Mesenchymal stem cell (in vitro differentiated cells and primary cell): ENCODE measurements around the gene TAF11.

Source experiments
- DNase-seq: peaks from one replicate; pipeline ENCODE4 v3.0.0-alpha.2; 2013
- H2AFZ ChIP-seq: one replicate; pipeline ENCODE4 v1.6.1; 2013; ENCODE audit warnings: low read depth, mild to moderate bottlenecking, control low read depth, inconsistent platforms, low read length, moderate library complexity
- H2AK5ac ChIP-seq: 2 replicates; pipeline ENCODE4 v1.6.1; 2013; ENCODE audit warnings: low read length, moderate library complexity, mild to moderate bottlenecking, inconsistent platforms; ENCODE audit not compliant: severe bottlenecking
- H2BK120ac ChIP-seq: one replicate; pipeline ENCODE4 v1.6.1; 2013; ENCODE audit warnings: low read depth, mild to moderate bottlenecking, inconsistent platforms, low read length, moderate library complexity
- H2BK12ac ChIP-seq, 2 experiments: one replicate each; pipeline ENCODE4 v1.6.1; 2013; ENCODE audit warnings: inconsistent platforms in 2 of 2, low read length in 2 of 2, mild to moderate bottlenecking in 2 of 2, moderate library complexity in 2 of 2, control low read depth in 1 of 2
- H2BK15ac ChIP-seq: one replicate; pipeline ENCODE4 v1.6.1; 2013; ENCODE audit warnings: mild to moderate bottlenecking, low read depth, inconsistent platforms; ENCODE audit not compliant: poor library complexity, severe bottlenecking
- H2BK5ac ChIP-seq: 2 replicates; pipeline ENCODE4 v1.6.1; 2013; ENCODE audit warnings: low read depth, mild to moderate bottlenecking, low read length, control low read depth, inconsistent platforms; ENCODE audit not compliant: poor library complexity, severe bottlenecking
- H3K14ac ChIP-seq, 2 experiments: one replicate each; pipeline ENCODE4 v1.6.1; 2013; ENCODE audit warnings: inconsistent platforms in 2 of 2, low read length in 2 of 2, control low read depth in 1 of 2, mild to moderate bottlenecking in 1 of 2, moderate library complexity in 1 of 2
- H3K18ac ChIP-seq, 2 experiments: one replicate each; pipeline ENCODE4 v1.6.1; 2013; ENCODE audit warnings: inconsistent platforms in 2 of 2, low read length in 2 of 2, control low read depth in 1 of 2, low read depth in 1 of 2, mild to moderate bottlenecking in 1 of 2
- H3K23ac ChIP-seq, 2 experiments: one replicate each; pipeline ENCODE4 v1.6.1; 2013; ENCODE audit warnings: inconsistent platforms in 2 of 2, low read length in 2 of 2, mild to moderate bottlenecking in 2 of 2, moderate library complexity in 2 of 2, control low read depth in 1 of 2
- H3K27ac ChIP-seq: 2 replicates; pipeline ENCODE4 v1.5.1; 2013; ENCODE audit warnings: mild to moderate bottlenecking, moderate library complexity, low read length, control low read depth, inconsistent platforms; ENCODE audit not compliant: poor library complexity, severe bottlenecking
- H3K27me3 ChIP-seq, 2 experiments: 2 replicates each; pipeline versions ENCODE4 v1.6.1 to v1.7.0; 2013; ENCODE audit warnings: low read length in 2 of 2, mild to moderate bottlenecking in 2 of 2, moderate library complexity in 2 of 2, control low read depth in 1 of 2, inconsistent platforms in 1 of 2; ENCODE audit not compliant: control insufficient read depth in 1 of 2, insufficient read depth in 1 of 2
- H3K36me3 ChIP-seq, 2 experiments: 2 replicates each; pipeline versions ENCODE4 v1.6.1 to v1.7.0; 2013; ENCODE audit warnings: low read length in 2 of 2, control low read depth in 1 of 2, inconsistent platforms in 1 of 2, low read depth in 1 of 2, mild to moderate bottlenecking in 1 of 2; ENCODE audit not compliant: insufficient read depth in 2 of 2, control insufficient read depth in 1 of 2
- H3K4ac ChIP-seq, 2 experiments: one replicate each; pipeline ENCODE4 v1.6.1; 2013; ENCODE audit warnings: inconsistent platforms in 2 of 2, low read length in 2 of 2, mild to moderate bottlenecking in 2 of 2, moderate library complexity in 2 of 2, control low read depth in 1 of 2, low read depth in 1 of 2
- H3K4me1 ChIP-seq: 2 replicates; pipeline ENCODE4 v1.6.1; 2013; ENCODE audit warnings: low read depth, low read length, control low read depth; ENCODE audit not compliant: control insufficient read depth, insufficient read depth
- H3K4me2 ChIP-seq: 2 replicates; pipeline ENCODE4 v1.6.1; 2013; ENCODE audit warnings: low read length, mild to moderate bottlenecking, inconsistent platforms; ENCODE audit not compliant: poor library complexity, severe bottlenecking
- H3K4me3 ChIP-seq, 2 experiments: 2 replicates each; pipeline versions ENCODE4 v1.5.1 to v1.7.0; 2013; ENCODE audit warnings: low read length in 2 of 2, mild to moderate bottlenecking in 2 of 2, control low read depth in 1 of 2, low read depth in 1 of 2; ENCODE audit not compliant: insufficient read depth in 1 of 2
- H3K79me1 ChIP-seq: replicated peaks from 2 replicates; pipeline ENCODE4 v1.6.1; 2013; ENCODE audit warnings: mild to moderate bottlenecking, control low read depth, low read length, inconsistent platforms; ENCODE audit not compliant: poor library complexity, severe bottlenecking
- H3K9ac ChIP-seq: 2 replicates; pipeline ENCODE4 v1.7.0; 2013; ENCODE audit warnings: mild to moderate bottlenecking, low read length, moderate library complexity
- H3K9me3 ChIP-seq: 2 replicates; pipeline ENCODE4 v1.7.0; 2013; ENCODE audit warnings: mild to moderate bottlenecking, low read length; ENCODE audit not compliant: control insufficient read depth
- H4K8ac ChIP-seq: one replicate; pipeline ENCODE4 v1.6.1; 2013; ENCODE audit warnings: inconsistent platforms, mild to moderate bottlenecking, low read length, moderate library complexity
- H4K91ac ChIP-seq: one replicate; pipeline ENCODE4 v1.6.1; 2013; ENCODE audit warnings: mild to moderate bottlenecking, low read length, inconsistent platforms
- WGBS: methylation state at CpG from one replicate; pipeline ENCODE4 v1.1.7; 2013; ENCODE audit warnings: mixed read lengths; 5-methylcytosine and 5-hydroxymethylcytosine counted together

Gene TAF11

GRCh38 chr6:34832942-34833341, 54.9 kb downstream of the TAF11 start:
- Histone ChIP-seq H4K91ac (no peak overlapping the region), H2AK5ac (no peak overlapping the region), H2AFZ (no peak overlapping the region), H4K8ac (no peak overlapping the region), H3K4ac (no peak overlapping the region), H3K4me2 (no peak overlapping the region), H3K36me3 (peaks cover 6 to 14% of the 10 kb centered on the region in 2 experiments), H2BK120ac (no peak overlapping the region), H3K4me3 (no peak overlapping the region), H3K27me3 (no peaks in the 10 kb centered on the region), H3K18ac (no peak overlapping the region), H3K9me3 (no peaks in the 10 kb centered on the region), H3K14ac (no peak overlapping the region), H3K4me1 (peaks cover 2% of the 10 kb centered on the region), H2BK5ac (no peak overlapping the region), H3K79me1 (no peaks in the 10 kb centered on the region), H2BK15ac (no peak overlapping the region), H3K23ac (no peak overlapping the region), H3K9ac (no peak overlapping the region), H2BK12ac (no peak overlapping the region), H3K27ac (no peak overlapping the region)
- 100% methylated on average over 1 of the region's 1 CpG for WGBS
- DNase-seq, result no peak

GRCh38 chr6:34829137-34829536, 58.7 kb downstream of the TAF11 start:
- Histone ChIP-seq H2AFZ (no peak overlapping the region), H3K27me3 (no peaks in the 10 kb centered on the region), H3K36me3 (peaks cover 3 to 6% of the 10 kb centered on the region in 2 experiments), H3K4me1 (no peaks in the 10 kb centered on the region), H2BK120ac (no peak overlapping the region), H3K4ac (no peak overlapping the region), H3K9me3 (no peaks in the 10 kb centered on the region), H3K9ac (no peak overlapping the region), H3K23ac (no peak overlapping the region), H3K4me3 (no peak overlapping the region), H3K27ac (no peak overlapping the region), H3K18ac (no peak overlapping the region), H3K14ac (no peak overlapping the region), H3K79me1 (no peaks in the 10 kb centered on the region), H4K8ac (no peak overlapping the region), H2BK15ac (no peak overlapping the region), H3K4me2 (no peak overlapping the region), H2BK5ac (no peak overlapping the region), H2BK12ac (no peak overlapping the region), H2AK5ac (no peak overlapping the region), H4K91ac (no peak overlapping the region)
- DNase-seq, result no peak
- WGBS, result no CpG with 5 or more reads among the region's 2 CpGs
